ENCODE measurements around the gene ANKRD27. TPM values are rescaled to one million over a fixed set of nuclear protein-coding genes. Genes with fewer than 3 reads are reported as not detected.
"Not testable (repeated sequence)": the region's sequence is repeated elsewhere in the genome, so short reads cannot be mapped to it uniquely, and the experiment has no call there.

The ANKRD27 gene
- total RNA-seq, 1 experiment from 2014 or later: 48.5 TPM

DNA sequence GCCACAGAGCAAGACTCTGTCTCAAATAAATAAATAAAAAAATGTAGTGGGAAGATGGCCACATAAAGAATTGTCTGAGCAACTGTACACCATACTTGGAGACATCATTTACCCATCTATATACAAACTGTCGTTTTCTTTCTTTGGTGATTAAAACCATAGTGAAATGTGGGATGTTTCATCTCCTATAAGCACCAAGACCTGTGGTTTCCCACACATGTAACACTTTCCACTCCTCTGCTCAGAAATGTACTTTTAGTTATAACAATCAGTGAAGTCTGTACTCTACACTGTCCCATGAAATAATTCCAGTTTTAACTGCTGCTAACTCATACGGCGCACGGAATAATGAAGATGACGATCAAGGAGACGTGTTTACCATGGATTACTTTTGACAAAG is 75.7 kb downstream of the ANKRD27 start:
- DNase-seq: no peak
- Histone ChIP-seq H3K9me3 (no peaks in the 10 kb centered on the region), H3K4me3 (no peak overlapping the region), H3K27me3 (no peaks in the 10 kb centered on the region), H3K36me3 (peaks cover 69% of the 10 kb centered on the region)

DNA sequence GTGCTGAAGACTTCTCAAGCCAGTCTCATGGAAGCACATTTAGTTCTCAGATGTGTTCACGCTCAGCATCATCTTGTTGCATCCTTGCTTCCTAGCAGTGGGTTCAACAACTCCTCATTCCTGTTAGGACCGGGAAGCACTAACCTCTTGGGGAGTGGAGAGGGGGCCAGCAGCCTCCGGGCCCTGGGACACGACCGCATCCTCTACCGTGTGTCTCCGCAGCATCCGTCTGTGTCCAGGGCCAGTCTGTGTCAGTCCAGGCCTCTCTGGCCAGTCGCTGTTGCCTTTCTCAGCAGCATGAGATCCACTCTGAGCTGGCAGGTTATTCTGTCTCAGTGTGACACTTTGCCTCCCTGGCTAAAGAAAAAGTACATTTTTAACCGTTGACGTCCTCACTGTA is 77.0 kb downstream of the ANKRD27 start:
- Histone ChIP-seq H3K9me3 (no peaks in the 10 kb centered on the region), H3K4me3 (no peak overlapping the region), H3K36me3 (peaks cover 69% of the 10 kb centered on the region), H3K27me3 (no peaks in the 10 kb centered on the region)
- no peak for DNase-seq

DNA sequence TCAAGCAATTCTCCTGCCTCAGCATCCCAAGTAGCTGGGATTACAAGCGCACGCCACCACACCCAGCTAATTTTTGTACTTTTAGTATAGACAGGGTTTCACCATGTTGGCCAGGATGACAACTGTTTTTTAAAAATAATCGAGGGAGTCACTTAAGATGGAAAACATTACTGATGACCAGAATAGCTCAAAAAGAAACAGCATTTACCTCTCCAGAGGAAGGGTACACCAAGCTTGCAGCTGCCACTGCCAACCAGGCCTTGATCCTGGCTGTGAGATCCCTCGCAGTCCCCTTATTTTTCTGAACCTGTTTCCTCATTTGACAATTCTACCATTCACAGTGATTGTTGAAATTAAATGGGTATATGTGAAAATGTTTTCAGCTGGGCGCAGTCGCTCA is 79.5 kb downstream of the ANKRD27 start:
- no peak for DNase-seq
- Histone ChIP-seq H3K4me3 (no peak overlapping the region), H3K36me3 (peaks cover 82% of the 10 kb centered on the region), H3K9me3 (peaks cover 4% of the 10 kb centered on the region), H3K27me3 (no peaks in the 10 kb centered on the region)

DNA sequence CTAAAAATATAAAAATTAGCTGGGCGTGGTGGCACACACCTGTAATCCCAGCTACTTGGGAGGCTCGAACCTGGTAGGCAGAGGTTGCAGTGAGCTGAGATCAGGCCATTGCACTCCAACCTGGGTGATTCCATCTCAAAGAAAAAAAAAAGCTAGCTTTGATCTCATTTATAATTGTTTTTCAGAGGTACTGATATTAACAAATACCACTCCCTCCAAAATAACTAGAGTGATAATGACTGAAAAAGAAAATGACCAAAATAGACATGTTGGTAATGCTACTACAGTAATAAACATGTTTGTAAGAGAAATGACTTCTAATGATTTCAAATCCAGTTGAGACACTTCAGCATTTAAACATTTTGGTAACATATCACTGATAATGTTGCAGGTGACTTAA is 81.0 kb downstream of the ANKRD27 start:
- Histone ChIP-seq H3K27me3 (no peaks in the 10 kb centered on the region), H3K36me3 (peaks cover 84% of the 10 kb centered on the region)
- no peak for DNase-seq

DNA sequence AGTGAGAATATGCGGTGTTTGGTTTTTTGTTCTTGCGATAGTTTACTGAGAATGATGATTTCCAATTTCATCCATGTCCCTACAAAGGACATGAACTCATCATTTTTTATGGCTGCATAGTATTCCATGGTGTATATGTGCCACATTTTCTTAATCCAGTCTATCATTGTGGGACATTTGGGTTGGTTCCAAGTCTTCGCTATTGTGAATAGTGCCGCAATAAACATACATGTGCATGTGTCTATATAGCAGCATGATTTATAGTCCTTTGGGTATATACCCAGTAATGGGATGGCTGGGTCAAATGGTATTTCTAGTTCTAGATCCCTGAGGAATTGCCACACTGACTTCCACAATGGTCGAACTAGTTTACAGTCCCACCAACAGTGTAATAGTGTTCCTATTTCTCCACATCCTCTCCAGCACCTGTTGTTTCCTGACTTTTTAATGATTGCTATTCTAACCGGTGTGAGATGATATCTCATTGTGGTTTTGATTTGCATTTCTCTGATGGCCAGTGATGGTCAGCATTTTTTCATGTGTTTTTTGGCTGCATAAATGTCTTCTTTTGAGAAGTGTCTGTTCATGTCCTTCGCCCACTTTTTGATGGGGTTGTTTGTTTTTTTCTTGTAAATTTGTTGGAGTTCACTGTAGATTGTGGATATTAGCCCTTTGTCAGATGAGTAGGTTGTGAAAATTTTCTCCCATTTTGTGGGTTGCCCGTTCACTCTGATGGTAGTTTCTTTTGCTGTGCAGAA is 87.1 kb downstream of the ANKRD27 start:
- H3K27me3 ChIP-seq, H3K4me3 ChIP-seq, DNase-seq: not testable (repeated sequence)
- H3K9me3 ChIP-seq: peaks cover 26% of the 10 kb centered on the region
- peaks cover 86% of the 10 kb centered on the region for H3K36me3 ChIP-seq

More for the DNA sequence above, 81.0 kb downstream of the ANKRD27 start:
- Histone ChIP-seq H3K4me3 (no peak overlapping the region), H3K9me3 (peaks cover 9% of the 10 kb centered on the region)

DNA sequence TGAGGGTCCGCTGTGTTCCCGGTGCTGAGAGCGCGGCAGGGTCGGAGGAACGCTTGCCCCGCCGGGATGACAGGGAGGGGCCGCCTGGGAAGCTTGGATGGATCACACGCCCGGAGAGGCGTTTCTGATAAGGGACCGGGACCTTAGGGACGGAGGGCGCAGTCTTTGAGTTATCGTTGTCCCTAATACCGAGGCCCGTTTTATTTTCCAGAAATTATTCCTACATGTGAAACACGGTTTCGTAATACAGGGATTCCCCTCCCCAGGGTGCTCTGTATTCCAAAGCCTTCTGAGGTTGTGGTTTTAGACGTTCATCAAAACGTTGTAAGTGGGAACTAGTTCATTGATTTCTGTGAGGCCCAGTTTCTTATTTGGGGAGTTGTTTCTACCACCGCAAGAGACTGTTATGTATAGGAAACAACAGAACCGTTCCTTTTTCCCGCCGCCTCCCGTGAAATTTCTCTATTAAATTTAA is 93.2 kb downstream of the ANKRD27 start:
- Histone ChIP-seq H3K36me3 (peaks cover 47% of the 10 kb centered on the region), H3K4me3 (peak overlapping the region; percentile 94), H3K9me3 (peaks cover 1% of the 10 kb centered on the region; the same call in 1 of the 2 replicates), H3K27me3 (no peaks in the 10 kb centered on the region)
- DNase-seq: peak; percentile 30

DNA sequence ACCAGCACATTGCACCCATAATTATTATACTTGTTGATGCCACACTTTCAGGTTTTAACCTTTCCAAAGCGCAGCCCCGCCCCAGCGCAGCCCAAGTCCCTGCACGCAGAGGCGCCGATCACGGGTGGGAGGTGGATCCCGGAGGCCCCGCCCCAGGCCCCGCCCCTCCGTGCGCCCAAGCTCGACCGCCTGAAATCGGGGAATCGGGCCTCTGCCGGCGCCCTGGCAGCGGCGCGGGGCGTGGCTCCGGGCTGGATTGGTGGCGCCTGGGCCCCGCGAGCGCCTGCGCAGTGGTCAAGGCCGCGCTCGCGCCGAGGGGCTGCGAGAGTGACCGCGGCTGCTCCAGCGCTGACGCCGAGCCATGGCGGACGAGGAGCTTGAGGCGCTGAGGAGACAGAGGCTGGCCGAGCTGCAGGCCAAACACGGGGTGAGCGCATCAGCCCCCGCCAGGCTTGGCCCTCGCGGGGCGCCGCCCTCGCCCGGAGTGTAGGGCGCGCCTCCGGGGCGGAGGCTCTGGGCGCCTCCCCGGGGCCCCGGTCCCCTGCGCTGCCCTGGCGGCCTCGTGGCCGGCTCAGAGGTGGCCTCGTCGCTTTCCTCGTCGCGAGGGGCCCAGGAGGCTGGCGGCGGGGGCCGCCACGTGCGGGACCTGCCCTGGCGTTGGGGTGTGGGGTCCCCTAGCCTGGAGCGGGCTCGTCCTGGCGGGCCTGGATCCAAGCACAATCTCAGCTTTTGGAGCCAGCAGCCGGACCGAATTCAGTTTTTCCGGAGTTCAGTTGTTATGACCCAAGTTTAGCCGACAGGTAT is 93.9 kb downstream of the ANKRD27 start, which contains the start of gene PDCD5:
Gene PDCD5, plus strand, starts transcription at position 290 of the 804 bp plus-strand sequence. Its CDS starts 72 bp downstream, at position 362.
- DNase-seq: peak; percentile 96
- Histone ChIP-seq H3K9me3 (no peaks in the 10 kb centered on the region), H3K36me3 (peaks cover 41% of the 10 kb centered on the region), H3K27me3 (no peaks in the 10 kb centered on the region), H3K4me3 (peak within 1 kb of the TSS; percentile 94)

DNA sequence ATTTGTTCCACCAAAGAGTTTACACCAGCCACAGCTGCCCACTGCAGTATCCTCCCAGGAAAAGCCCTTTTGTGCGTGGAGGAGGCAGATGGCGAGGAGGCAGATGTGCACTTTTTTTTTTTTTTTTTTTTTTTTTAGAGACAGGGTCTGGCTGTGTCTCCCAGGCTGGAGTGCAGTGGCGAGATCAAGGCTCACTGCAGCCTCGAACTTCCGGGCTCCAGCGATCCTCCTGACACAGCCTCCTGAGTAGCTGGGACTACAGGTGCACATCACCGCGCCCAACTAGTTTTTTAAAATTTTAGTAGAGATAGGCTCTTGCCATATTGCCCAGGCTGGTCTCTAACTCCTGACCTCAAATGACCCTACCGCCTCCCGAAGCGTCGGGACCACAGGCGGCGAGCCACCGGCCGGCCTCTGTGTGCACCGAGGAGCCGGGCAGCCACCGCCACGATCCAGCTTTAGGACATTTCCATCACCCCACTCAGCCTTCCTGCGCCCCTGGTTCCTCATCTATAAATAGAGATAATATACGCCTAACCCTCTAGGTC is 94.6 kb downstream of the ANKRD27 start:
- H3K9me3 ChIP-seq: no peaks in the 10 kb centered on the region
- no peak for DNase-seq
- H3K4me3 ChIP-seq: peak overlapping the region; percentile 94

DNA sequence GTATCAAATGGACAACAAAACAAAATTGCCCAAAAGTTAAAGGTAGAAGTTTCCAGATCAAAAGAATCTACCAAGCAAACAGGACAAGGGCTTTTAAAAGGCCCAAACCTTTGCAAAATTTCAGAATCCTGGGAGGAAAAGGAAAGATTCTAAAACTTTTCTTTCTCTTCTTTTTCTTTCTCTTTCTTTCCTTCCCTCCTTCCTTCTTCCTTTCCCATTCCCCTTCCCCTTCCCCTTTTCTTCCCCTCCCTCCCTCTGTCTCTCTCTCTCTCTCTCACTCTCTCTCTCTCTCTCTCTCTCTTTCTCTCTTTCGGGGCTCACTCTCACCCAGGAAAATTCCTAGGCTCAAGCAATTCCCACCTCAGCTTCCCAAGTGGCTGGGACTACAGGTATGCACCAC is 98.2 kb downstream of the ANKRD27 start:
- H3K36me3 ChIP-seq: no peaks in the 10 kb centered on the region
- H3K9me3 ChIP-seq: no peaks in the 10 kb centered on the region
- DNase-seq: no peak
- H3K27me3 ChIP-seq: no peaks in the 10 kb centered on the region
- H3K4me3 ChIP-seq: no peak overlapping the region

More for the DNA sequence above, 94.6 kb downstream of the ANKRD27 start:
- H3K27me3 ChIP-seq: no peaks in the 10 kb centered on the region
- H3K36me3 ChIP-seq: peaks cover 34% of the 10 kb centered on the region

DNA sequence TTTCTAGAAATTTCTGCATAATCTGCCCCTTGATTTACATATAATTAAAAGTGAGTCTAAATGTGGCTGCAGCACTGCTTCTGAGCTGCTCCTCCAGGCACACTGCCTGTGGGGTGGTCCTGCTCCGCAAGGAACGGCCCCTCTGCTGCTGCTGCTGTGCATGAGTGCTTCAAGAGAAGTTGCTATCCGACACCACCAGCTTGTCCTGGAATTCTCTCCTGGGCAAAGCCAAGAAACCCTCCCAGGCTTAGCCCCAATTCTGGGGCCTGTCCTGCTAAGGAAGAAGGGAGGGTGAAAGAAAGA is 101.5 kb downstream of the ANKRD27 start:
- Histone ChIP-seq H3K4me3 (no peak overlapping the region), H3K27me3 (no peaks in the 10 kb centered on the region), H3K36me3 (no peaks in the 10 kb centered on the region), H3K9me3 (no peaks in the 10 kb centered on the region)
- DNase-seq: no peak

DNA sequence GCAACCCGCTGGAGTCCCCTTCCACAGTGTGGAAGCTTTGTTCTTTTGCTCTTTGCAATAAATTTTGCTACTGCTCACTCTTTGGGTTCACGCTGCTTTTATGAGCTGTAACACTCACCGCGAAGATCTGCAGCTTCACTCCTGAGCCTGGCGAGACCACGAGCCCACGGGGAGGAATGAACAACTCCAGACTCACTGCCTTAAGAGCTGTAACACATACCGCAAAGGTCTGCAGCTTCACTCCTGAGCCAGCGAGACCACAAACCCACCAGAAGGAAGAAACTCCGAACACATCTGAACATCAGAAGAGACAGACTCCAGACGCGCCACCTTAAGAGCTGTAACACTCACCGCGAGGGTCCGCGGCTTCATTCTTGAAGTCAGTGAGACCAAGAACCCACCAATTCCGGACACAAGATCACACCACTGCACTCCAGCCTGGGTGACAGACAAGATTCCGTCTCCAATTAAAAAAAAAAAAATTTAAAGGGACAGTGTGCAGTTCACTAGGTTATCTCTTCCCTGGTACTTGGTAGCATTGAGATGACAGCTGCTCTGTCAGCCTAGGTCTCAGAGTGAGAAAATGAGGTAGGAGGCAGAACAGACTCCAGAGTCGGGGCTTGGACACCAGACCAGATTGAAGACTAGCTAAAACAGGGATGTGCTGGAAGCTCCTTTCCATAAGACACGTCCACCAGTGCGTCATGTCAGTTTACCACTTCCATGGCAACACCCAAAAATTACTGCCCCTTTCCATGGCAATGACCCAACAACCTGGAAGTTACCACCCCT is 102.1 kb downstream of the ANKRD27 start:
- not testable (repeated sequence) for H3K4me3 ChIP-seq, H3K36me3 ChIP-seq, DNase-seq, H3K9me3 ChIP-seq, H3K27me3 ChIP-seq

DNA sequence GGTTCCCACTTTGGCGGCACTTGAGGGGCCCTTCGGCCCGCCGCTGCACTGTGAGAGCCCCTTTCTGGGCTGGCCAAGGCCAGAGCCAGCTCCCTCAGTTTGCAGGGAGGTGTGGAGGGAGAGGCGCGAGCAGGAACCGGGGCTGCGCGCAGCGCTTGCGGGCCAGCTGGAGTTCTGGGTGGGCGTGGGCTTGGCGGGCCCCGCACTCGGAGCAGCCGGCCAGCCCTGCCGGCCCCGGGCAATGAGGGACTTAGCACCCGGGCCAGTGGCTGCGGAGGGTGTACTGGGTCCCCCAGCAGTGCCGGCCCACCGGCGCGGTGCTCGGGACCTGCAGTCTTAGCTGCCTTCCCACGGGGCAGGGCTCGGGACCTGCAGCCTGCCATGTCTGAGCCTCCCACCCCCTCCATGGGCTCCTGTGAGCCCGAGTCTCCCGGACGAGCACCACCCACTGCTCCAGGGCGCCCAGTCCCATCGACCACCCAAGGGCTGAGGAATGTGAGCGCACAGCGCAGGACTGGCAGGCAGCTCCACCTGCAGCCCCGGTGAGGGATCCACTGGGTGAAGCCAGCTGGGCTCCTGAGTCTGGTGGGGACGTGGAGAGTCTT is 103.4 kb downstream of the ANKRD27 start:
- not testable (repeated sequence) for DNase-seq, H3K36me3 ChIP-seq, H3K27me3 ChIP-seq, H3K4me3 ChIP-seq, H3K9me3 ChIP-seq

DNA sequence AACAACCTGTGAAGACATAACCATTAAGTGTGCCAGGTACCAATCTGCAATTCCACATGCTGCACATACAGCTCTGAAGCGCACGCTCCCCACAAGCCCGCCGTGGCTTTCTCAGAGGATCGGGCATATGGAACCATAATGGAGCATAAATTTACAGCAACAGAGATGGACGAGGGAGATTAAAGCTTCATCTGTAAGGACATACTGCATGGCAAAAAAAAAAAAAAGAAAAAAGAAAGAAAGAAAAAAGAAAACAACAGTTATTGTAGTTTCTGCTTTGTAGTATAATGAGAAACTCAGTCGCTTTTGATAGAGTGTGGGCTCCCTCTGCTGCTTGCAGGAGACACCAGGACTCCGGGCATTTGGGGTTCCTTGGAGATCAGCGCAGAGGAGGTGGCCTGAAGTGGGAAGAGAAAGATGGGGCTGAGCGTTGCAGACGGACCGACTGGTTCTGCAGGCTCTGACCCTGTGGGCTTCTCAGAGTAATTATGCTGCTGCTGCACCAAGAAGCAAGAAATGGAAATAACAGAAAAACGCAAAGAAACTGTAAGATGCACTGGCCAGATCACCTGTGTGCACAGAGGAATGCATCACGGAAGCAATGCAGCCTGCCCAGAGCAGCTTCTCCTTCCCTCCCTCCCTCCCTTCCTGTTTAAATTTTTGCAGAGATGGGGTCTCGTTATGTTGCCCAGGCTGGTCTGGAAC is 104.7 kb downstream of the ANKRD27 start:
- Histone ChIP-seq H3K36me3 (no peaks in the 10 kb centered on the region), H3K9me3 (no peaks in the 10 kb centered on the region), H3K4me3 (peak overlapping the region; percentile 20; the same call in 1 of the 2 replicates), H3K27me3 (no peaks in the 10 kb centered on the region)
- DNase-seq: peak; percentile 57

DNA sequence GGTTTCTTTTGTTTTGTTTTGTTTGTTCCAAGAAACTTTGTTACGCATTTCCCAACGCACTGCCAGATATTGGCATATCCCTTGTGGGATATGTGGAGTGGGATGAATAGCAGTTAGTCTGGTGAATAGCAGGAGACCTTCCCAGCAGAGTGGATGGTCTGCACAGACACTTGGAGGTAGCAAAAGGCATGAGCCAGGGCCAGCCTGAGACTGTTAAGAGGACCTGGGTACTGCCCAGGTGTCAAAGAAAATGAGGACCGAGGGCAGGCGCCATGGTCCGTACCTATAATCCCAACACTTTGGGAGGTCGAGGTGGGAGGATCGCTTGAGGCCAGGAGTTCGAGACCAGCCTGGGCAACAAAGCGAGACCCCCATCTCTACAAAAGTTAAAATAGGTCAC is 107.5 kb downstream of the ANKRD27 start:
- Histone ChIP-seq H3K27me3 (no peaks in the 10 kb centered on the region), H3K4me3 (no peak overlapping the region), H3K36me3 (no peaks in the 10 kb centered on the region), H3K9me3 (no peaks in the 10 kb centered on the region)
- DNase-seq: no peak

DNA sequence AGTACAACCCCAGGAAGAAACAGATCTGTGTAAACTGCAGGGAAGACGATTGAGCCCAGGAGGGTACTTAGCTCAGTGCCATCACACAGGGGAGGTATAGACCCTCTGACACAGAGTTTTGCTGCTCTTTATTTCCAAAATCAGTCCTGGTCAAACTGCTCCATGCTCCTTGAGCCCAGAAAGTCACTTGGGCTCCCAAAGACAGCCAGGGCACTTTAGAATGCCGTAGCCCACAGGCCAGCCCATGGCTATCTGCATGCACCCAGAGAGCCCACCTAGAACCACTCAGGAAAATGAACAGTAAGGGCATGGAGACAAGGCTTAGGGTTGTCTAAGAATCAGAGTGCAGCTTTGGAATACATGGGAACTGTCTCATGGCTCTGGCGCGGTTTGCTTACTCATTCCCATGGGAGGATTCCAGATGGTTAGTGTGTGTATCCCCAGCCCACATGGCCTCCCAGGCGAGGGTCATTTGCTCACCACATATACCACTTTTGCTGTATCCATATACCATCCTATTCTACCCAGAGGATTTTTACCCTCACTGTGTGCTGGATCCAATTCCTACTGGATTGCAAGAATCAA is 108.6 kb downstream of the ANKRD27 start:
- Histone ChIP-seq H3K27me3 (no peaks in the 10 kb centered on the region), H3K36me3 (no peaks in the 10 kb centered on the region), H3K4me3 (no peak overlapping the region), H3K9me3 (no peaks in the 10 kb centered on the region)
- DNase-seq: peak; percentile 34
